HEK293 (cell line): ENCODE data around the gene PLOD3.

ENCODE experiments used
- BCL11A ChIP-seq: fragments of 450-650 bp; formaldehyde crosslinking; IDR thresholded peaks from 2 replicates; pipeline ENCODE4 v1.5.1; 2016; ENCODE audit warnings: low read depth, missing biosample characterization, missing genetic modification characterization
- GFI1B ChIP-seq: fragments of 450-650 bp; formaldehyde crosslinking; IDR thresholded peaks from 2 replicates; pipeline ENCODE4 v1.5.1; 2016; ENCODE audit warnings: missing biosample characterization, missing genetic modification characterization
- HOXA7 ChIP-seq: sonication (generic); formaldehyde crosslinking; IDR thresholded peaks from 2 replicates; pipeline ENCODE4 v1.8.1; 2022; ENCODE audit warnings: missing genetic modification reagents, borderline replicate concordance
- MZF1 ChIP-seq: fragments of 450-650 bp; formaldehyde crosslinking; IDR thresholded peaks from 2 replicates; pipeline ENCODE4 v1.5.1; 2017; ENCODE audit warnings: missing biosample characterization, missing genetic modification characterization, borderline replicate concordance
- PBX3 ChIP-seq: sonication (generic); formaldehyde crosslinking; IDR thresholded peaks from 2 replicates; pipeline ENCODE4 v1.8.1; 2022; ENCODE audit warnings: mild to moderate bottlenecking, moderate library complexity, missing genetic modification reagents
- TRIM28 ChIP-seq: IDR thresholded peaks from 2 replicates; pipeline ENCODE4 v1.6.1; 2011; ENCODE audit warnings: low read length, control low read depth, borderline replicate concordance
- TSHZ1 ChIP-seq: fragments of 450-650 bp; formaldehyde crosslinking; IDR thresholded peaks from 2 replicates; pipeline ENCODE4 v1.5.1; 2016; ENCODE audit warnings: missing biosample characterization, missing genetic modification characterization, borderline replicate concordance
- ZBTB48 ChIP-seq: fragments of 450-650 bp; formaldehyde crosslinking; IDR thresholded peaks from 2 replicates; pipeline ENCODE4 v1.5.1; 2016; ENCODE audit warnings: missing biosample characterization, missing genetic modification characterization
- ZBTB6 ChIP-seq: fragments of 450-650 bp; formaldehyde crosslinking; IDR thresholded peaks from 2 replicates; pipeline ENCODE4 v1.5.1; 2017; ENCODE audit warnings: missing biosample characterization, missing genetic modification characterization
- ZEB2 ChIP-seq: fragments of 450-650 bp; formaldehyde crosslinking; IDR thresholded peaks from 2 replicates; pipeline ENCODE4 v1.5.1; 2016; ENCODE audit warnings: missing biosample characterization, missing genetic modification characterization
- ZFP3 ChIP-seq: fragments of 450-650 bp; formaldehyde crosslinking; IDR thresholded peaks from 2 replicates; pipeline ENCODE4 v1.5.1; 2016; ENCODE audit warnings: low read depth, missing biosample characterization, missing genetic modification characterization
- ZNF112 ChIP-seq: fragments of 450-650 bp; formaldehyde crosslinking; IDR thresholded peaks from 2 replicates; pipeline ENCODE4 v1.5.0; 2017; ENCODE audit warnings: missing biosample characterization, missing genetic modification characterization
- ZNF138 ChIP-seq: fragments of 450-650 bp; formaldehyde crosslinking; IDR thresholded peaks from 2 replicates; pipeline ENCODE4 v1.5.1; 2016; ENCODE audit warnings: missing biosample characterization, missing genetic modification characterization, borderline replicate concordance
- ZNF148 ChIP-seq: fragments of 450-650 bp; formaldehyde crosslinking; IDR thresholded peaks from 2 replicates; pipeline ENCODE4 v1.5.0; 2017; ENCODE audit warnings: missing biosample characterization, missing genetic modification characterization, borderline replicate concordance
- ZNF155 ChIP-seq: fragments of 450-650 bp; formaldehyde crosslinking; IDR thresholded peaks from 2 replicates; pipeline ENCODE4 v1.5.1; 2016; ENCODE audit warnings: missing biosample characterization, missing genetic modification characterization
- ZNF175 ChIP-seq: fragments of 450-650 bp; formaldehyde crosslinking; IDR thresholded peaks from 2 replicates; pipeline ENCODE4 v1.5.1; 2016; ENCODE audit warnings: missing biosample characterization, missing genetic modification characterization
- ZNF202 ChIP-seq: fragments of 450-650 bp; formaldehyde crosslinking; IDR thresholded peaks from 2 replicates; pipeline ENCODE4 v1.5.1; 2016; ENCODE audit warnings: missing biosample characterization, missing genetic modification characterization, borderline replicate concordance
- ZNF214 ChIP-seq: fragments of 450-650 bp; formaldehyde crosslinking; IDR thresholded peaks from 2 replicates; pipeline ENCODE4 v1.5.1; 2017; ENCODE audit warnings: missing biosample characterization, mild to moderate bottlenecking, missing genetic modification characterization, borderline replicate concordance
- ZNF221 ChIP-seq: fragments of 450-650 bp; formaldehyde crosslinking; IDR thresholded peaks from 2 replicates; pipeline ENCODE4 v1.5.1; 2017; ENCODE audit warnings: missing biosample characterization, missing genetic modification characterization, borderline replicate concordance
- ZNF26 ChIP-seq: fragments of 450-650 bp; formaldehyde crosslinking; IDR thresholded peaks from 2 replicates; pipeline ENCODE4 v1.5.1; 2016; ENCODE audit warnings: missing biosample characterization, missing genetic modification characterization
- ZNF280C ChIP-seq: fragments of 450-650 bp; formaldehyde crosslinking; IDR thresholded peaks from 2 replicates; pipeline ENCODE4 v1.5.1; 2016; ENCODE audit warnings: missing biosample characterization, missing genetic modification characterization
- ZNF529 ChIP-seq: fragments of 450-650 bp; formaldehyde crosslinking; IDR thresholded peaks from 2 replicates; pipeline ENCODE4 v1.5.1; 2017; ENCODE audit warnings: missing genetic modification characterization, missing biosample characterization; ENCODE audit not compliant: insufficient replicate concordance
- ZNF560 ChIP-seq: fragments of 450-650 bp; formaldehyde crosslinking; IDR thresholded peaks from 2 replicates; pipeline ENCODE4 v1.5.1; 2017; ENCODE audit warnings: missing biosample characterization, missing genetic modification characterization, borderline replicate concordance
- ZNF701 ChIP-seq: fragments of 450-650 bp; formaldehyde crosslinking; IDR thresholded peaks from 2 replicates; pipeline ENCODE4 v1.5.1; 2016; ENCODE audit warnings: missing biosample characterization, missing genetic modification characterization
- ZNF785 ChIP-seq: fragments of 450-650 bp; formaldehyde crosslinking; IDR thresholded peaks from 2 replicates; pipeline ENCODE4 v1.5.1; 2016; ENCODE audit warnings: missing biosample characterization, missing genetic modification characterization
- ZSCAN18 ChIP-seq: fragments of 450-650 bp; formaldehyde crosslinking; IDR thresholded peaks from 2 replicates; pipeline ENCODE4 v1.5.1; 2016; ENCODE audit warnings: missing biosample characterization, missing genetic modification characterization

The PLOD3 gene

GRCh38 chr7:101166909-101167644 lies 50.3 kb downstream of the PLOD3 start (continued):
- TF ChIP-seq ZNF26 (no peak), TSHZ1 (tag by site-specific recombination) (no peak), PBX3 (CRISPR knock-in tag) (no peak), ZNF155 (tag by site-specific recombination) (no peak), ZNF529 (tag by site-specific recombination) (no peak), HOXA7 (CRISPR knock-in tag) (no peak), ZNF221 (no peak), ZNF701 (tag by site-specific recombination) (no peak), ZSCAN18 (no peak), ZFP3 (tag by site-specific recombination) (no peak), ZNF148 (no peak), ZNF560 (no peak), ZNF785 (no peak), ZNF138 (tag by site-specific recombination) (no peak), ZEB2 (tag by site-specific recombination) (no peak; the same call in 1 of the 2 replicates), ZNF280C (tag by site-specific recombination) (no peak), ZBTB48 (tag by site-specific recombination) (no peak; the same call in 1 of the 2 replicates), BCL11A (tag by site-specific recombination) (no peak), ZNF112 (no peak), ZBTB6 (tag by site-specific recombination) (no peak), ZNF214 (no peak), MZF1 (tag by site-specific recombination) (no peak), ZNF202 (tag by site-specific recombination) (no peak), GFI1B (tag by site-specific recombination) (no peak), ZNF175 (no peak), TRIM28 (no peak)
